Muscle of leg (tissue), 16 donors: ENCODE results near the gene CTTN. TPM values are rescaled to one million over a fixed set of nuclear protein-coding genes. Genes with fewer than 3 reads are reported as not detected.

Source experiments
- DNase-seq: peaks from one replicate; pipeline ENCODE4 v3.0.0; 2013
- H3K27ac ChIP-seq: one replicate; pipeline ENCODE4 v1.5.1; 2013; ENCODE audit warnings: mild to moderate bottlenecking, low read length, control low read depth
- H3K27me3 ChIP-seq: one replicate; pipeline ENCODE4 v1.6.1; 2013; ENCODE audit warnings: low read length; ENCODE audit not compliant: control insufficient read depth, insufficient read depth
- H3K36me3 ChIP-seq: one replicate; pipeline ENCODE4 v1.6.1; 2013; ENCODE audit warnings: low read length; ENCODE audit not compliant: control insufficient read depth, insufficient read depth
- H3K4me1 ChIP-seq: one replicate; pipeline ENCODE4 v1.6.1; 2013; ENCODE audit warnings: low read length; ENCODE audit not compliant: control insufficient read depth, insufficient read depth
- H3K4me3 ChIP-seq: one replicate; pipeline ENCODE4 v1.5.1; 2013; ENCODE audit warnings: low read length, control low read depth
- H3K9me3 ChIP-seq: replicated peaks from 2 replicates; pipeline ENCODE4 v1.6.1; 2013; ENCODE audit warnings: low read depth, low read length; ENCODE audit not compliant: control insufficient read depth
- WGBS: methylation state at CpG from one replicate; pipeline ENCODE4 v1.1.5; 2013; ENCODE audit warnings: missing lambda C conversion rate; ENCODE audit not compliant: insufficient coverage; 5-methylcytosine and 5-hydroxymethylcytosine counted together
- long read RNA-seq, 11 donors: transcript quantifications; one replicate each; lab custom pipeline, GENCODE V29; 2026
- polyA plus RNA-seq, 8 donors: library from polyadenylated mRNA; unstranded; fragments of 120-200 nt; gene quantifications; one replicate each; pipeline versions ENCODE4 v1.2.1 to v1.2.3, GENCODE V29; 2013; ENCODE audit warnings: inconsistent platforms in 1 of 8, low replicate concordance in 1 of 8; ENCODE audit not compliant: insufficient read length in 8 of 8, insufficient read depth in 1 of 8
- total RNA-seq: library from RNA; stranded (reverse); fragments of 120-200 nt; gene quantifications from one replicate; pipeline ENCODE4 v1.2.4, GENCODE V29; 2013

CTTN gene
- total RNA-seq (78.7 TPM), polyA plus RNA-seq (100 to 1,000 TPM in 6 of 8 donors, 10 to 100 TPM in 2; 78.1 to 126 (median 112) TPM)
- long read RNA-seq, donor 1, partial matches to known transcripts = 0 of 5 reads
- long read RNA-seq, donor 1, other reads (novel, unspliced or antisense) = 0 of 5 reads
- long read RNA-seq, donor 2 = 0 reads
- long read RNA-seq, donor 3, partial matches to known transcripts = 0 of 6 reads
- long read RNA-seq, donor 3, other reads (novel, unspliced or antisense) = 0 of 6 reads
- long read RNA-seq, donor 4, partial matches to known transcripts = 0 of 2 reads
- long read RNA-seq, donor 4, other reads (novel, unspliced or antisense) = 0 of 2 reads
- long read RNA-seq, donor 5, transcript CTTN-202 (17 exons, 3,272 nt) = minor isoform, 5 of 294 reads
- long read RNA-seq, donor 5, transcript CTTN-201 (18 exons, 3,272 nt) = major isoform, 6 of 294 reads
- long read RNA-seq, donor 5, partial matches to known transcripts = 281 of 294 reads
- long read RNA-seq, donor 5, other reads (novel, unspliced or antisense) = 0 of 294 reads
- long read RNA-seq, donor 6, partial matches to known transcripts = 164 of 170 reads
- long read RNA-seq, donor 6, other reads (novel, unspliced or antisense) = 0 of 170 reads
- long read RNA-seq, donor 7, partial matches to known transcripts = 110 of 119 reads
- long read RNA-seq, donor 7, other reads (novel, unspliced or antisense) = 0 of 119 reads
- long read RNA-seq, donor 8, partial matches to known transcripts = 5 of 7 reads
- long read RNA-seq, donor 8, other reads (novel, unspliced or antisense) = 0 of 7 reads
- long read RNA-seq, donor 9, partial matches to known transcripts = 0 of 8 reads
- long read RNA-seq, donor 9, other reads (novel, unspliced or antisense) = 0 of 8 reads
- long read RNA-seq, donor 10, partial matches to known transcripts = 86 of 93 reads
- long read RNA-seq, donor 10, other reads (novel, unspliced or antisense) = 0 of 93 reads
- long read RNA-seq, donor 11, partial matches to known transcripts = 58 of 65 reads
- long read RNA-seq, donor 11, other reads (novel, unspliced or antisense) = 0 of 65 reads

DNA sequence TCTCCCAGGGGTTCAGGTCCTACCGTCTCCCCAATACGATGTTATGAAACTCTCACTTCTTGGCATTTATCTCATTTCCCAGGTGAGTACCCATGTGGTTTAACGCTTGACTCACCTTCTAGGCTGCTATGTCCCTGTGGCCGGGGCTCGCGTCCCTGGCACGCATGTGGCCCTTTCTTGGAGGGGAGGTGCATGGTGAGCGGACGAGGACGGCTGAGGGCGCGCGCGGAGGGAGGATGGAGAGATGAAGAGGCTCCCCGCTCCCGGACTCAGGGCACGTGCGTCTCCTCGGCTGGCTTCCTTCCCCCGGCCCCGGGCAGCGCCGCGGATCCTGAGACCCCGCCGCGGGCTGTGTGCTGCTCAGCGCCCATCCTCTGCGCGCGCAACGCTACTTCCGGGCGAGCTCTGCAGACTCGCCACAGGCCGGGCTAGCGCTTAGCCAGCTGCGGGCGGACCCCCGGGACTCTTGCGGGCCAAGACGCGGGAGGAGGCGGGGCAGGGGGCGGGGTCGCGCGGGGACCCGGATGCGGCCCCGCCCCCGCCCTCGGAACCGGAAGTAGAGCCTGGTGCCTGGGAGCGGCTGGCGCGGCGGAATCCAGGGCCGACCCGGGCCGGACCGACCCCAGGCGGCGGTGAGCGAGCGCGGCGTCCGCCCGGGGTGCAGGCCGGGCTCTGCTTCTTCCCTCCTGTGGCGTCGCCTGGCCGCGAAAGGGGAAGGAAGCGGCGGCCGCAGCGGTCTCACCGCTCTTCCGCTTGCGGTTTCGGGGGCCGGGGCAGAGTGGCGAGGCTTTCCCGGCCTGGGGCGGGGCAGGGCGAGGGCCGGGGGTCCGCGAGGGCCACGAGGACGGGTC lies at the start of gene CTTN:
TSS of gene CTTN (plus strand) at position 547 of the 851 bp plus-strand sequence. CDS start 8,769 bp downstream, outside the sequence.
- DNase-seq = peak; percentile 88
- H3K36me3 ChIP-seq = peaks cover 13% of the 10 kb centered on the region
- peak within 1 kb of the TSS; percentile 47 for H3K27ac ChIP-seq
- H3K4me3 ChIP-seq = peak within 1 kb of the TSS; percentile 82
- H3K9me3 ChIP-seq = no peaks in the 10 kb centered on the region
- H3K27me3 ChIP-seq = peaks cover 2% of the 10 kb centered on the region
- under 1% methylated on average over 93 of the region's 93 CpGs for WGBS
- H3K4me1 ChIP-seq = peaks cover 21% of the 10 kb centered on the region

DNA sequence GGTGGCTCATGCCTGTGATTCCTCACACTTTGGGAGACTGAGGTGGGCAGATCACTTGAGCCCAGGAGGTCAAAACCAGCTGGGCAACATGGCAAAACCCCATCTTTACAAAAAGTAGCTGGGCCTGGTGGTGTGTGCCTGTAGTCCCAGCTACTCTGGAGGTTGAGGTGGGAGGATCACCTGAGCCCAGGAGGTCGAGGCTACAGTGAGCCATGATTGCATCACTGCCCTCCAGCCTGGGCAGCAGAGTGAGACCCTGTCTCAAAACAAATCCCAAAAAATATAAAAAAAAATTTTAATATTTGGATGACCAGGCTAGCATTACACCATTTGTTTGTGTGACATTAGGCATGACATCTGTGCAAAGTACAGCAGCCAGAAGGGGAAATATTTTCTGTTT lies 49.7 kb upstream of the CTTN start:
- WGBS = no CpG with 5 or more reads among the region's 1 CpG
- Histone ChIP-seq H3K9me3 (no peaks in the 10 kb centered on the region), H3K27ac (no peak overlapping the region), H3K27me3 (no peaks in the 10 kb centered on the region), H3K36me3 (peaks cover 45% of the 10 kb centered on the region), H3K4me3 (no peak overlapping the region), H3K4me1 (no peaks in the 10 kb centered on the region)
- no peak for DNase-seq

DNA sequence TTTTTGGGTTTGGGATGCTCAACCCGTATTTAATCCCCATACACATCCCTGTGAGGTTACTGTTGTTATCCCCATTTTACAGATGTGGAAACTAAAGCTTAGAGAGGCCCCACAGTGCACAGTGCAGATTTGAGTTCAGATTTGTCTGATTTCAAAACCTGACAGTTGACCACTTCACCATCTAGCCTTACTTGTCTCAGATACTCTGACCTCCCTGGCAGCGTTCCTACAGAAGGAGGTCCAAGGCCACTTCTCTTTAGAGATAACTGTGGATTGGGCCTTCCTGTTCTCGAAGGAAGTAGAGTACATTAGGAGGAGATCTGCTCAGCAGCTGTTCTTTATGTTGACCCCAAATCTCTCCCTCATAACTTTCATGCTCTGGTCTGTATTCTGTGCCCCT lies 46.7 kb upstream of the CTTN start:
- Histone ChIP-seq H3K4me1 (no peaks in the 10 kb centered on the region), H3K36me3 (peaks cover 47% of the 10 kb centered on the region), H3K9me3 (no peaks in the 10 kb centered on the region), H3K27ac (no peak overlapping the region), H3K4me3 (no peak overlapping the region), H3K27me3 (no peaks in the 10 kb centered on the region)
- WGBS = 80% methylated on average over 1 of the region's 3 CpGs
- no peak for DNase-seq

GRCh38 chr11:70352100-70352499 lies 46.2 kb upstream of the CTTN start:
- Histone ChIP-seq H3K36me3 (peaks cover 51% of the 10 kb centered on the region), H3K27me3 (no peaks in the 10 kb centered on the region), H3K4me3 (no peak overlapping the region), H3K27ac (no peak overlapping the region), H3K9me3 (no peaks in the 10 kb centered on the region), H3K4me1 (no peaks in the 10 kb centered on the region)
- no peak for DNase-seq
- WGBS = no CpG with 5 or more reads among the region's 1 CpG

DNA sequence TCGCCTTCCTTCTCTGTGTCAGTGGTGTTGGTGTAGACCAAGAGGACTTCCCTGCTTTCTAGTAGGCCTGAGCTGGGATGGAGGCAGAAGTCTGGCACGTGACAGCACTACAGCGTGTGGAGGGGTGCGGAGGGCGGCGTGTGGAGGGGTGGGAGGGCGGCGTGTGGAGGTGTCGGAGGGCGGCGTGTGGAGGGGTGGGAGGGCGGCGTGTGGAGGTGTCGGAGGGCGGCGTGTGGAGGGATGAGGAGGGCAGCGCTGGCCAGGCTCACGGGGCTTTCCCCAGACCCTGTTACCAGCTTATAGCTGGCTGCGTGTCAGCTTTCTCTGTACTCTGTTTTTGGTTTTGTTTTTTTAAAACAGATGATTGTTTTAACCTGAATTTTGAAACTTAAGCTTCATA lies 45.7 kb upstream of the CTTN start:
- Histone ChIP-seq H3K9me3 (no peaks in the 10 kb centered on the region), H3K27ac (no peak overlapping the region), H3K36me3 (peaks cover 52% of the 10 kb centered on the region), H3K4me3 (no peak overlapping the region), H3K27me3 (no peaks in the 10 kb centered on the region), H3K4me1 (no peaks in the 10 kb centered on the region)
- no peak for DNase-seq
- WGBS = 41% methylated on average over 5 of the region's 19 CpGs

DNA sequence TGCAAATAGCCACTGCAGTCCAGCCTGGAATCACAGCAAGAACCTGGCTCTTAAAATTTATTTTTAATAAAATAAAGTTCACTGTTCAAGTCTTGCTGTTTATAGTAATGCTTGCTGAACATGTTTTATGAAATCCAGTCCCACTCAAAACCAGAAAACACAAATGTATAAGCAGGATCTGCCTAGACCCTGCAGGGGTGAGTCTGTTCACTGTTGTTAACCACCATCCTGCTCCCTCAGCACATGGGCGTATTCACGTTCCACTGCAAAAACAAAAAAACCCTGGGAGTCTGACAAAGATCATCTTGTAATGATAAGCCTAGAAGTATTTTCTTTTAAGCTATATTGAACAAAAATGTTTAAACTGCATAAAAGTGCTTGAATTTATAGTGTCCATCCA lies 45.0 kb upstream of the CTTN start:
- Histone ChIP-seq H3K36me3 (peaks cover 48% of the 10 kb centered on the region), H3K4me3 (no peak overlapping the region), H3K27ac (no peak overlapping the region), H3K27me3 (no peaks in the 10 kb centered on the region), H3K9me3 (no peaks in the 10 kb centered on the region), H3K4me1 (no peaks in the 10 kb centered on the region)
- no peak for DNase-seq
- no CpG with 5 or more reads among the region's 2 CpGs for WGBS

DNA sequence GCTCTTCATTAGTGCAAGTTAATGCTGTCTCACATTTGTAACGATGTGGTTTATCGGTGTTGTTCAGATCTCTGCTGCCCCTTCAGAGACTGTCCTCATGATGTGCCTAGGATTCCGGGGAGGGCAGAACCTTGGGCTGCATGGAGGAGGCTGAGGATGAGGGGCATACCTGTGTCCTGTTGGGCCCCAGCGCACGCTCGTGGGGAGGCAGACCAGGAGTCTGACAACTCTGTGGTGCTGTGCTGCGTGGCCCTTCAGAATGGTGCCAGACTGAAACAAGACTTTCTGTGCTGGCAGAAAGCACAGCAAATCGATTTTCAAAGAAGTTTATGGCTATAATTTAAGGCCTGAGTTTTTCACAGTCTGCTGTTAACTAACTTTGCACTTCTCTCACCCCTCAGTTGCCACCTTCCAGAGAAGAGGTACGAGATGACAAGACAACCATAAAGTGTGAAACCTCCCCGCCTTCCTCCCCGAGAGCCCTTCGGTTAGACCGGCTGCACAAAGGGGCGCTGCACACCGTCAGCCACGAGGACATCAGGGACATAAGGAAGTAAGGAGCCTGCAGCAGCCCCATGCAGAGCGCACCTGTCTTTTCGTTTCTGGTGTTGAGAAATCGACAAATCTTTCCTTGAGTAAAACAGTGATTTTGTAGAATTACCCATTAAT lies 44.3 kb upstream of the CTTN start:
- H3K4me1 ChIP-seq = no peaks in the 10 kb centered on the region
- no peak overlapping the region for H3K27ac ChIP-seq
- no peaks in the 10 kb centered on the region for H3K27me3 ChIP-seq
- no peak overlapping the region for H3K4me3 ChIP-seq
- no peaks in the 10 kb centered on the region for H3K9me3 ChIP-seq
- H3K36me3 ChIP-seq = peaks cover 47% of the 10 kb centered on the region
- WGBS = 71% methylated on average over 15 of the region's 19 CpGs
- no peak for DNase-seq

GRCh38 chr11:70354629-70355028 lies 43.7 kb upstream of the CTTN start:
- no peaks in the 10 kb centered on the region for H3K9me3 ChIP-seq
- H3K27me3 ChIP-seq = no peaks in the 10 kb centered on the region
- no CpG with 5 or more reads among the region's 2 CpGs for whole genome bisulfite sequencing
- H3K4me1 ChIP-seq = no peaks in the 10 kb centered on the region
- H3K27ac ChIP-seq = no peak overlapping the region
- no peak for DNase-seq
- no peak overlapping the region for H3K4me3 ChIP-seq
- H3K36me3 ChIP-seq = peaks cover 47% of the 10 kb centered on the region

- Histone ChIP-seq H3K27me3 (no peaks in the 10 kb centered on the region), H3K4me3 (no peak overlapping the region), H3K4me1 (no peaks in the 10 kb centered on the region), H3K36me3 (peaks cover 65% of the 10 kb centered on the region), H3K9me3 (no peaks in the 10 kb centered on the region), H3K27ac (no peak overlapping the region)
- WGBS = 94% methylated on average over 11 of the region's 11 CpGs
- peak; percentile 22 for DNase-seq
Observed at GRCh38 chr11:70358753-70359152, 39.6 kb upstream of the CTTN start.
